Activated T-helper 17 cell treated with anti-CD3 and anti-CD28 coated beads, Interleukin-2, amount 50 U/mL, for 72 hours (primary cell): ENCODE data around the gene AMMECR1. TPM values are rescaled to one million over a fixed set of nuclear protein-coding genes. Genes with fewer than 3 reads are reported as not detected.
"Not testable (repeated sequence)": the region's sequence is repeated elsewhere in the genome, so short reads cannot be mapped to it uniquely, and the experiment has no call there.

Experiments used
- ATAC-seq: fragments of 150-1000 bp; cut with Tn5 transposase; replicated peaks from 2 replicates; pipeline ENCODE4 v1.10.0; 2021; ENCODE audit warnings: mild to moderate bottlenecking, moderate library complexity
- H3K27ac Mint-ChIP-seq: one replicate; pipeline ENCODE4 v1.8.0; 2022; ENCODE audit warnings: mixed read lengths
- H3K27me3 Mint-ChIP-seq: one replicate; pipeline ENCODE4 v1.8.0; 2022; ENCODE audit warnings: mixed read lengths
- H3K36me3 Mint-ChIP-seq: one replicate; pipeline ENCODE4 v1.8.0; 2022; ENCODE audit warnings: low read depth, mild to moderate bottlenecking, mixed read lengths
- H3K4me1 Mint-ChIP-seq: one replicate; pipeline ENCODE4 v1.8.0; 2022; ENCODE audit warnings: mixed read lengths
- H3K4me3 Mint-ChIP-seq: one replicate; pipeline ENCODE4 v1.8.0; 2022; ENCODE audit warnings: mild to moderate bottlenecking, mixed read lengths
- H3K9me3 Mint-ChIP-seq: one replicate; pipeline ENCODE4 v1.8.0; 2022; ENCODE audit warnings: mixed read lengths
- total RNA-seq, 2 donors: library from RNA; stranded (reverse); gene quantifications; one replicate each; pipeline ENCODE4 v1.2.3, GENCODE V29; 2022

The AMMECR1 gene
- total RNA-seq, 2 donors from 2014 or later, result 7.9 to 10.3 TPM

DNA sequence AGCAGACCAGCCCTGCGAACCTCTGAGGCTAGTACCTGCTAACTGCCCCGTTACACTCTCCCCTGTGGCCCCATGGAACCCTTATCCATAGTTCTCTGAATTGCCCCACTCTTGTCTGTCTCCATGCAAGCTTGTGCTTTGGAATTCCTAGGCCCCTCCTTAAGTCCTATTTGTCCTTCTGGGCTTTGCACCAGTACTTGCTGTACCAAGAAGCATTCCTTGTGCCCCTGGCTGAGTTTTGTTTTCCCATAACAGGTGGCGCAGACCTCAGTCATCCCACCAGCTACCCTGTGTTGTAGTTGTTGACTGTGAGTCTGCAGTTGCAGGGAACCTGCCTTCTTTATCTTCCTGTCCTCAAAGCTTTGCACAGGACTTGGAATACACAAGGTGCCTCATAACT lies 147.9 kb downstream of the AMMECR1 start:
- Mint-ChIP-seq H3K9me3 (no peaks in the 10 kb centered on the region), H3K4me3 (no peak overlapping the region), H3K27me3 (no peaks in the 10 kb centered on the region), H3K27ac (no peak overlapping the region), H3K36me3 (peaks cover 6% of the 10 kb centered on the region), H3K4me1 (peaks cover 5% of the 10 kb centered on the region)
- ATAC-seq, result no peak

- Mint-ChIP-seq H3K9me3 (no peaks in the 10 kb centered on the region), H3K4me3 (no peak overlapping the region), H3K36me3 (peaks cover 3% of the 10 kb centered on the region), H3K27ac (no peak overlapping the region), H3K4me1 (peaks cover 5% of the 10 kb centered on the region), H3K27me3 (no peaks in the 10 kb centered on the region)
- ATAC-seq, result no peak
These were observed 149.3 kb downstream of the AMMECR1 start for GRCh38 chrX:110168585-110168984.

GRCh38 chrX:110167952-110168451 lies 149.9 kb downstream of the AMMECR1 start:
- H3K27me3 Mint-ChIP-seq, result no peaks in the 10 kb centered on the region
- H3K4me1 Mint-ChIP-seq, result peaks cover 5% of the 10 kb centered on the region
- H3K4me3 Mint-ChIP-seq, result no peak overlapping the region
- peak; percentile 48 for ATAC-seq
- H3K36me3 Mint-ChIP-seq, result no peaks in the 10 kb centered on the region
- no peaks in the 10 kb centered on the region for H3K9me3 Mint-ChIP-seq
- no peak overlapping the region for H3K27ac Mint-ChIP-seq

DNA sequence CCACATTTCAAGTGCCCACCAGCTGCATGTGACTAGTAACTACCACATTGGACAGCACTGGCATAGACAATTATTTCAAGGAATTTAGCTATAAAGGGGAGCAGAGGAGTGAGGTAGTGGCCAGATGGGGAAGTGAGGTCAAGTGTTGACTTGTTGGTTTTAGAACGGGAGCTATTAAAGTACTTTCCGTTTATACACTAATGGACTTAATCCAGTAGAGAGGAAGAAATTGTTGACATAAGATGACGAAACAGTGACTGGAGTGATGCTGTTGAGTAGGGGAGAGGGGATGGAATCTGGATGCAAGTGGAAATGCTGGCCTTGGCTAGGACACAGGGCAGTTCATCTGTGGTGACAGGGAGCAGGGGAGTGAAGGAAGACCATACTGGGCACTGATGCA lies 154.4 kb downstream of the AMMECR1 start:
- Mint-ChIP-seq H3K36me3 (no peaks in the 10 kb centered on the region), H3K4me3 (no peak overlapping the region), H3K27ac (no peak overlapping the region), H3K4me1 (peaks cover 9% of the 10 kb centered on the region), H3K9me3 (no peaks in the 10 kb centered on the region), H3K27me3 (no peaks in the 10 kb centered on the region)
- no peak for ATAC-seq

DNA sequence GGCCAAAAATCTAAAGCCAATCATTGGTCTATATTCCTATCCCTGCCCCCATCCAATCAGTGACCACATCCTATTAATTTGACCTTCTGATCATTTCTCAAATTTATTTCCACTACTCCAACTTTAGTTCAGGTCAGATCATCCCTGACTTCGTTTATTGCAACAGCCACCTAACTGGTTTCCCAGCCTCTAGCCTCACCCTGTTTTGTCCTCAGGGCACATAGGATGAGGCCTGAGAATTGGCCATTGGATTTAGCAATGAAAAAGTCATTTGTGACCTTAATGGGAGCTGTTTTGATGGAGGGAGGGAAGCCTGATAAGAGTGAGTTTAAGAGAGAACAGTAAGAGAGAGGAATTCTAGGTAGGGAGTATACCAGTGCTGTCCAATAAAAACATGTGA lies 155.0 kb downstream of the AMMECR1 start:
- ATAC-seq, result no peak
- peaks cover 9% of the 10 kb centered on the region for H3K4me1 Mint-ChIP-seq

DNA sequence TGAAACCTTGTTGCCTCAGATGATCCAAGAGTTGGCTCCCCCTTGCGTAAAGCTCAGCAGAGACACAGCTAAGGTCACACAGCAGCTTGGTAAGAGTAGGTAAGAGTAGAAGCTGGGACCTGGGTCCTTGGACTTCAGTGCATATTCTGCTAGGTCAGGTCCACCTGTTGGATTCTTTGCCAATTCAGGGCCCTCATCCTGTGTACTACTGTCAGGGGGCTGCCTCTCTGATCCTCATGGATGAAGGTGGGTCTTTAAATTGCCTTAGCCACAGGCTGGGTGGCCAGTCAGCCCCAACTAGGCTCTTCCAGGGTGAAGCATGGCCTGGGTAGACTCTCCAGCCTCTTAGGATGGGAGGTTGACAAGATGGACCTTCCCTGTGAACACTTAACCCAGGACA lies 155.8 kb downstream of the AMMECR1 start:
- no peak for ATAC-seq

More for the DNA sequence above, 155.0 kb downstream of the AMMECR1 start:
- Mint-ChIP-seq H3K4me3 (no peak overlapping the region), H3K27ac (no peak overlapping the region), H3K36me3 (no peaks in the 10 kb centered on the region), H3K9me3 (no peaks in the 10 kb centered on the region), H3K27me3 (no peaks in the 10 kb centered on the region)

GRCh38 chrX:110161361-110161686 lies 156.6 kb downstream of the AMMECR1 start:
- peaks cover 9% of the 10 kb centered on the region for H3K4me1 Mint-ChIP-seq
- no peaks in the 10 kb centered on the region for H3K27me3 Mint-ChIP-seq
- no peak overlapping the region for H3K4me3 Mint-ChIP-seq
- H3K27ac Mint-ChIP-seq, result no peak overlapping the region
- no peaks in the 10 kb centered on the region for H3K9me3 Mint-ChIP-seq
- H3K36me3 Mint-ChIP-seq, result no peaks in the 10 kb centered on the region
- no peak for ATAC-seq

More for the DNA sequence above, 155.8 kb downstream of the AMMECR1 start:
- H3K9me3 Mint-ChIP-seq, result no peaks in the 10 kb centered on the region
- H3K4me1 Mint-ChIP-seq, result peaks cover 9% of the 10 kb centered on the region
- no peaks in the 10 kb centered on the region for H3K27me3 Mint-ChIP-seq
- H3K4me3 Mint-ChIP-seq, result no peak overlapping the region
- no peaks in the 10 kb centered on the region for H3K36me3 Mint-ChIP-seq
- H3K27ac Mint-ChIP-seq, result no peak overlapping the region

GRCh38 chrX:110159865-110160264 lies 158.0 kb downstream of the AMMECR1 start:
- ATAC-seq, result peak; percentile 40
- Mint-ChIP-seq H3K27me3 (no peaks in the 10 kb centered on the region), H3K9me3 (no peaks in the 10 kb centered on the region)

DNA sequence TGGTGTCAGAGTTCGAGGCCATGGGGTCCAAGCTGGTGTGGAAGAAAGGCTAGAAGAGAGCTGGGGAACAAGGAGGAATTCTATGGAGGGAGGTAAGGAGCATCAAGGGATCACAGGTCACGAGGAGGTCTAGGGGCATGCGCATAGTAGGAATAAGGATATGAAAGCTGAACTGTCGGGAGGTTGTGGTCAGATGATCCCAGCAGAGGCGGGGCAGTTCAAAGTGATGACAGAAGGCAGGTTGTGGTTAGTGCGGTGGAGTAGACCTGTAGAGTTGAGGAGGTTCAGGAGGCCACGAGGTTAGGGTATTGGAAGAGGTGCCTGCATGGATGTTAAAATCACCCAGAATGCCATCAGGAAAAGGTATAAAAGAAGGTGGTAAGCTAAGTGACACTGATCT lies 158.7 kb downstream of the AMMECR1 start:
- ATAC-seq, result no peak
- Mint-ChIP-seq H3K4me1 (peaks cover 9% of the 10 kb centered on the region), H3K36me3 (no peaks in the 10 kb centered on the region), H3K27me3 (no peaks in the 10 kb centered on the region), H3K4me3 (peak overlapping the region; percentile 15), H3K9me3 (no peaks in the 10 kb centered on the region), H3K27ac (peak overlapping the region; percentile 42)

More at GRCh38 chrX:110159865-110160264, 158.0 kb downstream of the AMMECR1 start:
- no peaks in the 10 kb centered on the region for H3K36me3 Mint-ChIP-seq
- H3K4me3 Mint-ChIP-seq, result peak overlapping the region; percentile 15
- H3K27ac Mint-ChIP-seq, result peak overlapping the region; percentile 42
- H3K4me1 Mint-ChIP-seq, result peaks cover 9% of the 10 kb centered on the region

GRCh38 chrX:110157444-110157843 lies 160.4 kb downstream of the AMMECR1 start:
- H3K4me1 Mint-ChIP-seq, result peaks cover 9% of the 10 kb centered on the region
- H3K4me3 Mint-ChIP-seq, result no peak overlapping the region
- no peaks in the 10 kb centered on the region for H3K27me3 Mint-ChIP-seq
- H3K36me3 Mint-ChIP-seq, result no peaks in the 10 kb centered on the region
- no peak for ATAC-seq
- no peak overlapping the region for H3K27ac Mint-ChIP-seq
- no peaks in the 10 kb centered on the region for H3K9me3 Mint-ChIP-seq

GRCh38 chrX:110156167-110156754 lies 161.6 kb downstream of the AMMECR1 start:
- no peaks in the 10 kb centered on the region for H3K36me3 Mint-ChIP-seq
- no peak overlapping the region for H3K4me3 Mint-ChIP-seq
- peaks cover 9% of the 10 kb centered on the region for H3K4me1 Mint-ChIP-seq
- H3K27ac Mint-ChIP-seq, result no peak overlapping the region
- H3K9me3 Mint-ChIP-seq, result no peaks in the 10 kb centered on the region
- no peak for ATAC-seq
- H3K27me3 Mint-ChIP-seq, result no peaks in the 10 kb centered on the region

DNA sequence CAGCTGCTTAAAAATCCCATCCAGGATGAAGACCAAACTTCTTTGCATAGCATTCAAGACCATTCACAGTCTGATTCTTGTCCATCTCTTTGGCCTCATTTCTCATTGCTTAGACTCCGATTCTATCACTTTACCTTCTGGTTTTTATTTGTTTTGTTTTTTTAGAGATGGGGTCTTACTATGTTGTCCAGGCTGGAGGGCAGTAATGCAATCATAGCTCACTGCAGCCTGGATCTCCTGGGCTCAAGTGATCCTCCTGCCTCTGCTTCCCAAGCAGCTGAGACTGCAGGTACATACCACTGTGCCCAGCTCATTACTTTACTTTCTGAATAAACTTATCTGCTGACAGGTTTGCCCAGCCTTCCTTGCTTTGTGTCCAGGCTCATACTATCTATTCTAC lies 162.1 kb downstream of the AMMECR1 start:
- H3K9me3 Mint-ChIP-seq, result no peaks in the 10 kb centered on the region
- peaks cover 9% of the 10 kb centered on the region for H3K4me1 Mint-ChIP-seq
- H3K4me3 Mint-ChIP-seq, result no peak overlapping the region
- no peak for ATAC-seq
- H3K27me3 Mint-ChIP-seq, result no peaks in the 10 kb centered on the region
- H3K36me3 Mint-ChIP-seq, result no peaks in the 10 kb centered on the region
- no peak overlapping the region for H3K27ac Mint-ChIP-seq

DNA sequence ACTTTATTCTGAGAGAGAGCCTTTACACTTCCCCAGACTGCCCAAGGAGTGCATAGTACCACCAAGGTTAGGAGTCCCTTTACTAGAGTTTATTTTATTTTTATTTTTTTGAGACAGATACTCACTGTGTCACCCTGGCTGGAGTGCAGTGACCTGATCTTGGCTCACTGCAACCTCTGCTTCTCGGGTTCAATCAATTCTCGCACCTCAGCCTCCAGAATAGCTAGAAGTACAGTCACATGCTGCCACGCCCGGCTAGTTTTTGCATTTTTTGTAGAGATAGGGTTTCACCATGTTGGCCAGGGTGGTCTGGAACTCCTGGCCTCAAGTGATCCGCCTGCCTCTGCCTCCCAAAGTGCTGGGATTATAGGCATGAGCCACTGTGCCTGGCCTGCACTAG lies 163.6 kb downstream of the AMMECR1 start:
- not testable (repeated sequence) for ATAC-seq, H3K27ac Mint-ChIP-seq, H3K9me3 Mint-ChIP-seq, H3K4me1 Mint-ChIP-seq, H3K4me3 Mint-ChIP-seq, H3K27me3 Mint-ChIP-seq, H3K36me3 Mint-ChIP-seq

DNA sequence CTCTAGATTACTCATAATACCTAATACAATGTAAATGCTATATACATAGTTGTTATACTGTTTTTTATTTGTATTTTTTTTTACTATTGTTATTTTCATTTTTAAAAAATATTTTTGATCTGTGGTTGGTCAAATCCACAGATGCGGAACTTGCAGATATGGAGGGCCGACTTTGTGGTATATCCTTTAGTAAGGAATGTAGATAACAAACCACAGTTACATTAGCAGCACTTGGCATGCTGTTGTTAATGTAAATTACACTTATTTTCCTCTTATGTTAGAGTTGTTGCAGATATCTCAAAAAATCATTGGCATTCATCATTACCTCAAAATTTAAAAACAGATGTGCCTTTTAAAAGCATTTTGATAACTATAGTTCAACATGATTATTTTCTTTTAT lies 164.0 kb downstream of the AMMECR1 start:
- no peak for ATAC-seq
- Mint-ChIP-seq H3K4me1 (peaks cover under 1% of the 10 kb centered on the region), H3K4me3 (no peak overlapping the region), H3K36me3 (peaks cover 13% of the 10 kb centered on the region), H3K27me3 (no peaks in the 10 kb centered on the region), H3K27ac (no peak overlapping the region), H3K9me3 (no peaks in the 10 kb centered on the region)

DNA sequence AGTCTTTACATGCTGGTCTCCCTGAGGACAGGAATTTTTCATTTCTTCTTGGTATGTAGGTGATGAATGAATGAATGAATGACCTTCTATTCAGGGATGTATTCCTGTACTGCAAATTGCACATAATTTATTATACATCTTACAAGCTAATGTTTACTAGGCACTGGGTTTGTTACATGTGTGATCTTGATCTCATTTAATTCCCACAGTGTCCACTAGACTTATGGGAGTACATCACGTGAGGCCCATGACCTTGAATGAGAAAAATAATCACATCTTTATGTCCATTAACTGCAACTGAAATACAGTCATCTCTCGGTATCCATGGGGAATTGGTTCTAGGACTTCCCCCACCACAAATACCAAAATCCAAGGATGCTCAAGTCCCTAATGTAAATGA lies 164.6 kb downstream of the AMMECR1 start:
- Mint-ChIP-seq H3K4me3 (no peak overlapping the region), H3K4me1 (no peaks in the 10 kb centered on the region), H3K36me3 (peaks cover 19% of the 10 kb centered on the region), H3K27me3 (no peaks in the 10 kb centered on the region), H3K27ac (no peak overlapping the region), H3K9me3 (no peaks in the 10 kb centered on the region)
- no peak for ATAC-seq

DNA sequence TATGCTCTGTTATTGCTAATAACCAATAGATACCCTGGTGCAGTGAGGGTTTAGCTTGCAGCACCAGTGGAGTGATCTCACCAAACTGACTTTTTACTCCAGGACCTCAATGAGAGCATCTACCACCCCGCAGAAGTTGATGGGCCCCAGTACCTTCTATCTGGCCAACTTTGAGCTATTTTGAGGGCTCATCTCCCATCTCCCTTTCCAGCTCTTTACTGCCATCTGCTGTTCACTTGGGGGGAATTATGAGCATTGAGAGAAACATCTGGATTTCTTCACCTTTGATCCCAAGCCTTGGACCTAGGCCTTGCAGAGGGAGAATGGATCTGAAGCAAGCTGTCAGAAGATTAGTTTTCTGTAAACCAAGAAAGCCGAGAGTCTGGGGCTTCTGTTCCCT lies 171.4 kb downstream of the AMMECR1 start:
- peak; percentile 46 for ATAC-seq
- H3K27me3 Mint-ChIP-seq, result no peaks in the 10 kb centered on the region
- no peaks in the 10 kb centered on the region for H3K9me3 Mint-ChIP-seq
- no peaks in the 10 kb centered on the region for H3K4me1 Mint-ChIP-seq
- H3K36me3 Mint-ChIP-seq, result peaks cover 30% of the 10 kb centered on the region
- no peak overlapping the region for H3K4me3 Mint-ChIP-seq
- no peak overlapping the region for H3K27ac Mint-ChIP-seq
